ENCODE results near the gene INHBE.
A peak's percentile ranks its signal among the peaks of the same experiment; 100 is the strongest.
"Not testable (repeated sequence)": the region's sequence is repeated elsewhere in the genome, so short reads cannot be mapped to it uniquely, and the experiment has no call there.

Gene INHBE

GRCh38 chr12:57476162-57476992 lies 21.3 kb downstream of the INHBE start:
- DNase-seq: peak; percentile 59 to 79 (median 68)

- DNase-seq: peak in 1 of 4 experiments; percentile 16
Observed at GRCh38 chr12:57476993-57477709, 22.0 kb downstream of the INHBE start.

- peak; percentile 76 to 88 (median 84) for DNase-seq
Observed at GRCh38 chr12:57477710-57478681, 22.9 kb downstream of the INHBE start.

- no peak for DNase-seq
Observed at GRCh38 chr12:57479043-57479375, 23.9 kb downstream of the INHBE start.

GRCh38 chr12:57479376-57480115 lies 24.4 kb downstream of the INHBE start, which contains the start of gene ARHGAP9:
Gene ARHGAP9 (minus strand): TSS chr12:57479866. CDS start chr12:57479406, 460 bp downstream.
- peak in 3 of 4 experiments; percentile 51 to 57 (median 54) for DNase-seq

GRCh38 chr12:57481671-57482070 lies 26.6 kb downstream of the INHBE start:
- no peak for DNase-seq

- no peak for DNase-seq
Observed at GRCh38 chr12:57483466-57483865, 28.4 kb downstream of the INHBE start.

GRCh38 chr12:57485695-57486094 lies 30.6 kb downstream of the INHBE start:
- DNase-seq: no peak

GRCh38 chr12:57487055-57487596 lies 32.0 kb downstream of the INHBE start:
- no peak for DNase-seq

GRCh38 chr12:57487597-57488401 lies 32.7 kb downstream of the INHBE start, which contains the start of gene MARS1:
Gene MARS1 (plus strand): TSS chr12:57488068. CDS start chr12:57488091, 23 bp downstream.
- peak; percentile 93 to 97 (median 96) for DNase-seq

GRCh38 chr12:57488402-57489156 lies 33.5 kb downstream of the INHBE start:
- no peak for DNase-seq

GRCh38 chr12:57489157-57489641 lies 34.1 kb downstream of the INHBE start:
- DNase-seq: peak in 1 of 4 experiments; percentile 17

- no peak for DNase-seq
Observed at GRCh38 chr12:57490126-57490525, 35.0 kb downstream of the INHBE start.

- no peak for DNase-seq
Observed at GRCh38 chr12:57491393-57492280, 36.5 kb downstream of the INHBE start.

- not testable (repeated sequence) for DNase-seq
Observed at GRCh38 chr12:57495051-57495701, 40.1 kb downstream of the INHBE start.

GRCh38 chr12:57496822-57497221 lies 41.7 kb downstream of the INHBE start:
- DNase-seq: no peak

GRCh38 chr12:57497223-57498131 lies 42.4 kb downstream of the INHBE start:
- DNase-seq: no peak
